Tibial nerve (tissue), 4 donors: Measurements from ENCODE around the gene LONP1.

Experiments
- EP300 ChIP-seq, 2 donors: sonication (generic); formaldehyde crosslinking; IDR thresholded peaks; one replicate each; pipeline ENCODE4 v1.6.1; 2017; ENCODE audit warnings: antibody characterized with exemption in 2 of 2, mild to moderate bottlenecking in 1 of 2
- TF ChIP-seq, protein P1 (sequence below), 5 experiments: fragments of 200-600 bp in 3 of 5; fragments of 450-650 bp in 2 of 5; sonication (generic) in 3 of 5; IDR thresholded peaks; one replicate each; pipeline ENCODE4 v1.5.1; 2016 to 2019; ENCODE audit warnings: antibody characterized with exemption in 5 of 5, mild to moderate bottlenecking in 3 of 5, moderate library complexity in 2 of 5

- TF ChIP-seq, protein P1, sequence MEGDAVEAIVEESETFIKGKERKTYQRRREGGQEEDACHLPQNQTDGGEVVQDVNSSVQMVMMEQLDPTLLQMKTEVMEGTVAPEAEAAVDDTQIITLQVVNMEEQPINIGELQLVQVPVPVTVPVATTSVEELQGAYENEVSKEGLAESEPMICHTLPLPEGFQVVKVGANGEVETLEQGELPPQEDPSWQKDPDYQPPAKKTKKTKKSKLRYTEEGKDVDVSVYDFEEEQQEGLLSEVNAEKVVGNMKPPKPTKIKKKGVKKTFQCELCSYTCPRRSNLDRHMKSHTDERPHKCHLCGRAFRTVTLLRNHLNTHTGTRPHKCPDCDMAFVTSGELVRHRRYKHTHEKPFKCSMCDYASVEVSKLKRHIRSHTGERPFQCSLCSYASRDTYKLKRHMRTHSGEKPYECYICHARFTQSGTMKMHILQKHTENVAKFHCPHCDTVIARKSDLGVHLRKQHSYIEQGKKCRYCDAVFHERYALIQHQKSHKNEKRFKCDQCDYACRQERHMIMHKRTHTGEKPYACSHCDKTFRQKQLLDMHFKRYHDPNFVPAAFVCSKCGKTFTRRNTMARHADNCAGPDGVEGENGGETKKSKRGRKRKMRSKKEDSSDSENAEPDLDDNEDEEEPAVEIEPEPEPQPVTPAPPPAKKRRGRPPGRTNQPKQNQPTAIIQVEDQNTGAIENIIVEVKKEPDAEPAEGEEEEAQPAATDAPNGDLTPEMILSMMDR (IDR thresholded peaks at IDR 0.05) = no peak
- TF ChIP-seq EP300 (IDR thresholded peaks at IDR 0.05) = no peak
Measured at GRCh38 chr19:5751709-5752108, 31.8 kb upstream of the LONP1 start.
